Measurements from ENCODE around the gene GOLGB1.

- no peak for TF ChIP-seq POLR2A (IDR thresholded peaks at IDR 0.05)
- no peak for TF ChIP-seq CTCF (IDR thresholded peaks at IDR 0.05)
Measured at GRCh38 chr3:121661376-121661775, 88.2 kb downstream of the GOLGB1 start.
